Fibroblast of skin of back (primary cell): ENCODE data around the gene MSANTD1.
A peak's percentile ranks its signal among the peaks of the same experiment; 100 is the strongest.

Source experiments
- DNase-seq: peaks from one replicate; pipeline ENCODE4 v3.0.0-alpha.2; 2013

The MSANTD1 gene

DNA sequence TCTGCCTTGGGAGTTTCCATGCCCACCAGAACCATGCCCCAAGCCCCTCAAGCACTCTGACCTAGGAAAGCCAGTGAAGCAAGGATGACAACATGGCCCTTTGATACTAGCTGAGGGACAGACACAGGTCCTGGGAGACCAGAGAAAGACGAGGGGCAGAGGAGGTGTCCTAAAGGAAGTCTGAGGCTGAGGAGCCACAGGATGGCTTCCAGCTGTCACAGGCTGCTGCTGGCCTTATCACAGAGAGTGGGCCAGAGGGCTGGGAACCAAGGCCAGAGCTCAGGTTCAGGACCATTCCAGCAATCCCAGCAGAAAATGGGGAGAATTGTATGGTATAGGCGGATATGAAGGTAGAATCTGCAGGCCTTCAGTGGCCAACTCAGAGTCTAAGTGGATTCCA lies 31.7 kb upstream of the MSANTD1 start:
- no peak for DNase-seq

DNA sequence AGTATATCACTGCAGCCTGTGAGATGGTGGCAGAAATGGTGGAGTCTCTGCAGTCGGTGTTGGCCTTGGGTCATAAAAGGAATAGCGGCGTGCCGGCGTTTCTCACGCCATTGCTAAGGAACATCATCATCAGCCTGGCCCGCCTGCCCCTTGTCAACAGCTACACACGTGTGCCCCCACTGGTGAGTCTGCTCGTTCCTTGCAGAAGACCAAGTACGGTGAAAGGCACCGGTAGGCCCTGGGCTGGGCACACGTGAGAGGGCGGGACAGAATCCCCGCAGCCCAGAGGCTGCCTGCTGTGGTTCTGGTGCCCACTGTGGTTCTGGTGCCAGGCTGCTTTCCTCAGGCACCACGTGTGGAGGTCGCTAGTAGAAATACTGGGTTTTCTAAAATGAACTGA lies 31.2 kb upstream of the MSANTD1 start:
- no peak for DNase-seq

DNA sequence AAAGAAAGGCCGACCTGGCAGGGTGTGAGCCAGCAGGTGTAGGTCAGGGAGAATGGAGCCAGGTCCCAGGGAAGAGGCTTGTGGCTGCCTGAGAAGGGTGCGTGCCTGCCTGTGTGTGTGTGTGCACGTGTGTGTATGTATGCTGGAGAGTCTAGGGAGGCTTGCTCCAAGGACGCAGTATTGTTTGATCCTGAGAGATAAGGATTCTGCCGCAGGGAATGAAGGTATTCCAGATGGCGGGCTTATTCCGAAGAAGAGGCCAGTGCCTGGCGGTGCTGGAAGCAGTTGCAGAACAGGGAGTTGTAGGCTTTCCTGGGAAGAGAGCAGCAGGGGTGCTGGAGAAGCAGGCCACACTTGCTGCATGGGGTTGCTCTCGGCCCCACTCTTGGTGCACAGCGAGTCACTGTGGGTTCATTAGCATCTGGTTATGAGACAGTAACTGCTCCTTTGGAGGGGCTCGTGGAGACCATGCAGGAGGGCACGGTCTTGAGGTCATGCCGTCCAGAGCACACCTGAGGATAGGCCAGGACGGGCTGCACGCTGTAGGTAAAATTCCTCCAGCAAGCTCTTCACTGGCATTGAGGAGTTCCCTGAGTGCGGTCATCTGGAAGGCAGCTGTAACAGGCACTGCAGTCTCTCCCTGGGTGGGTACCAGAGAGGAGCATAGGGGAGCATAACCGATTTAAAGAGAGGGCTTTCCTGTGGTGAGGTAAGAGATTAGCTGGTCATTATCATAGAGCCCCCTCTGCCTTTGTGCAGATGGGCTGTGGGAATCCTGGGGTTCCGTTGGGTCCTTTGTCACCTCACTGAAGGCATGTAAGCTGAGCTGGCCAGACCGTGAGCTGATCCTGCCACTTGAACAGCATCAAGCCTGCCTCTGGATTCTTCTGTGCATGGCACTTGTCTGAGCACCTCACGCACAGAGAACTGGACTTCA lies 29.9 kb upstream of the MSANTD1 start:
- no peak for DNase-seq

DNA sequence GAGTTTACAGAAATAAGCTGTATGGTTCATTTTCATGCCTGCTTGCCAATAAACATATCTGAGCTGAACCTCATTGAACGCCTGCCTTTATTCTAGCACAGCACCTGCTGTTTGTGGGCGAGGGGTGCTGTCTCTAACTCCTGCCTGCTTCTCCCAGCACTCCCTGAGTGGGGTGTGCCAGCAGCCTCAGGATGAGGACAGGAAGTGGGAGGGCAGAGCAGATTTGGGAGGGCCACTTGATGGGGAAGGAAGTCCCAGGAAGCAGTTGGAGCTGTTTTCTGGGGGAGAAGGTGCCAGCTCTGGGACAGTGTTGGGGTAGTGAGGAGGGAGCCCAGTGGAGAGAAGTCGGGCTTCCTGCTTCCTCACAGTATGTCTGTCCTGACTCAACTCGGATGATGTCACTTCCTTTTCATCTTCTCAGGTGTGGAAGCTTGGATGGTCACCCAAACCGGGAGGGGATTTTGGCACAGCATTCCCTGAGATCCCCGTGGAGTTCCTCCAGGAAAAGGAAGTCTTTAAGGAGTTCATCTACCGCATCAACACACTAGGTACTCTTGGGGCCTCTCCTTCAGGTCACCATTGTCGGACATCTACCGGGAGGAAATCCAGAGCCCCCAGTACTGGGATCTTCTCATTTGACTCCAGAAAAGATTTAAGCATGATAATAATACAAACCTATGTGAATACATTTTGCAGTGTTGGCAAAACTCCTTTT lies 29.0 kb upstream of the MSANTD1 start:
- DNase-seq: no peak

DNA sequence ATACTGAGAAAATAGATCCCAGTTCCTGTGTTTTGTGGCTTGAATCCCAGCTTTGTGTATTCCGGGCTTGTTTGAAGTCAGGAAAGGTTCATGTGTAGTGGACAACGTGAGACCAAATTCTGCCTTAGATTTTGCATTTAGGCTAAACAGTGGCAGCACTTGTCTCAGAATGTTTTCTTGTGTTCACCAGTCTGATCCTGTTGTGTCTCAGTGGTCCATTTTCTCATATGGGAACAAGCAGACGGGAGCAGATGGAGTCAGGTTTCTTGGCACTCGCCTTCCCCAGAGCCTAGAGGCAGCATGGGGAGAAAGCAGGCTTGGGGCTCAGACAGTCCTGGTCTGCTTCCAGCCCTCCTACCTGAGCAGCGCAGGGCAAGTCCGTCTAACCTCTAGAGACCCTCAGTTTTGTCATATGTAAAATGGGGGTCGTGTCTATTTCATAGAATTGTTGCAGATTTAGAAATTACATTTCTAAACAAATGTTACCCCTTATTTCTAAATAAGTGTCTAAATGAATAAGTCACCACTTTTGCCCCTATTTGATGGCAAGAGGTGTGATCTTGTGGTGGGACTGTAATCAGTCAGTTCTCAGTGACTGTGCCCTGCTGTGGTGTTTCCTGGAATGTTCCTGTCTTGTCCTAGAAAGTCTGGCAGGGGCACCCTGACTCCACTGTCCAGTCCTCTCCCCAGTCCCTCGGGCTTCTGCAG lies 28.3 kb upstream of the MSANTD1 start:
- no peak for DNase-seq

DNA sequence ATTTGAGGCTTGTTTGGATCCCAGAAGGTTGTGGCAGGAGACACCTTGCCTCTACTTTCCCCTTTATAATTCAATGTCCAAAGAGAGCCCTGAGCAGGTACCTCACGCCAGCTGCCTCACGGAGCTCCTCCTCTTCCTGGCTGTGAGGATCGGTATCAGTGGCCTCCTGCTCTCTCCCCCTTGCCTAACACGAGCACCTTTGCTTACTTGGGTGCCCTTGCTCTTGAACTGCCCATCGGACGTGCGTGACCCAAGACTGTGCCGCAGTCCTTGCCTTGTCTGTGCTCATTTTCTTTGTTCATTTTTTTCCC lies 27.8 kb upstream of the MSANTD1 start:
- DNase-seq: no peak

DNA sequence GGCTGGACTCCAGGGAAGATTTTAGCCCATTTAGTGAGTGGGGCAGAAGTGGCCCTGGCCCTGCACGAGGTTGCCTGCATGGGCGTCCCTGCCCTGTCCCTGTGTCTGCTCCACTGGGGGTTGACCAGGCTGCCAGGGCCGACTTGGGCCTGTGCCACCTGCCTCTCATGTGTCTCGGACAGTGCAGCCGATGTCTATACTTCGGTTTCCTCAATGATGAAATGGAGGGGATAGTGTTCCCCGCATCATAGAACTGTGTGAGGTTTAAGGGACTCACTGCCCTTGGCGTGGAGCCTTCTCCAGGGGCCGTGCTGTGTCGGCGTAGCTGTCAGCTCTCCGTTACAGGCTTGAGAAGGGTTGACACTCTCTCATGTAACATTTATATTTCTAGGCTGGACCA lies 27.0 kb upstream of the MSANTD1 start:
- no peak for DNase-seq

DNA sequence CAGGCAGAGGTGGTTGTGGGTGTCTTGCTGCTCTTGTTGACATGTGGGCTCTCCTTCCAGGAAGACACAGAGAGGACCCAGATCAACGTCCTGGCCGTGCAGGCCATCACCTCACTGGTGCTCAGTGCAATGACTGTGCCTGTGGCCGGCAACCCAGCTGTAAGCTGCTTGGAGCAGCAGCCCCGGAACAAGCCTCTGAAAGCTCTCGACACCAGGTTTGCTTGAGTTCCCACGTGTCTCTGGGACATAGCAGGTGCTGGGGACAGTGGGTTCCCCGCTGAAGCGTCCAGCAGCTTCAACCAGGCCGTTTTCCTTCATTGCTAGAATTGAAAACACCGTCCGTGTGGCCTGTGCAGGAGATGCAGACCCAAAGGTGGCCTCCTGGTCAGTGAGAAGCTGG lies 25.6 kb upstream of the MSANTD1 start:
- no peak for DNase-seq

DNA sequence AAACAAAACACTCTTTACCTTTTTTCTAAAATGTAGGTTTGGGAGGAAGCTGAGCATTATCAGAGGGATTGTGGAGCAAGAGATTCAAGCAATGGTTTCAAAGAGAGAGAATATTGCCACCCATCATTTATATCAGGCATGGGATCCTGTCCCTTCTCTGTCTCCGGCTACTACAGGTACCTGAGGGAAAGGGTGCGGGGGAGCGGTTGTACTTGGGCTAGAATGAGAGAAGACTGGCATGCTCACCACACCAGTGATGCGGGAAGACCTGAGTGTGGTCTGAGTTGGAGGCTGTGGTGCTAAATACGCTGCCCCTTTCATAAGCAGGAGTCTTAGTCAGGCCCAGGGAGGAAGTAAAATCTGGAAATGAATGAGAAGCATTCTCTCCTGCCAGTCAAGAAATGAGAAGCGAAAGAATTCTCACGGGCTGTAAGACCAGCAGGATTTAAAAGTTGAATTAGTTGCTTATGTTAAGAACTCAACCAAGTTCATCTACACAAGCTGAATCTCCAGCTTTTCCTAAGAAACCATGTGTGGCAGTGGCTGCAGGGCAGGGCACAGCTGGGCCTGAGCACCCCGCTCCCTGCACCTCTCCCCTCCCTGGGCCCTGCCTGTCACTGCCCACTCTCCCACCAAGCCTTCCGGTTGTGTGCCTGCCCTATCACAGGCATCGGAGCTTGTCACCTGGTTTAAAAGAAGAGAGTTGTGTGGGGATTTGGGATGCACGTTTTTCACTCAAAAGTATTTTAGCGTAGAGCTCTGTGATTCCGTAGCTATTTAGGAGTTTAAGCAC lies 24.8 kb upstream of the MSANTD1 start:
- no peak for DNase-seq

DNA sequence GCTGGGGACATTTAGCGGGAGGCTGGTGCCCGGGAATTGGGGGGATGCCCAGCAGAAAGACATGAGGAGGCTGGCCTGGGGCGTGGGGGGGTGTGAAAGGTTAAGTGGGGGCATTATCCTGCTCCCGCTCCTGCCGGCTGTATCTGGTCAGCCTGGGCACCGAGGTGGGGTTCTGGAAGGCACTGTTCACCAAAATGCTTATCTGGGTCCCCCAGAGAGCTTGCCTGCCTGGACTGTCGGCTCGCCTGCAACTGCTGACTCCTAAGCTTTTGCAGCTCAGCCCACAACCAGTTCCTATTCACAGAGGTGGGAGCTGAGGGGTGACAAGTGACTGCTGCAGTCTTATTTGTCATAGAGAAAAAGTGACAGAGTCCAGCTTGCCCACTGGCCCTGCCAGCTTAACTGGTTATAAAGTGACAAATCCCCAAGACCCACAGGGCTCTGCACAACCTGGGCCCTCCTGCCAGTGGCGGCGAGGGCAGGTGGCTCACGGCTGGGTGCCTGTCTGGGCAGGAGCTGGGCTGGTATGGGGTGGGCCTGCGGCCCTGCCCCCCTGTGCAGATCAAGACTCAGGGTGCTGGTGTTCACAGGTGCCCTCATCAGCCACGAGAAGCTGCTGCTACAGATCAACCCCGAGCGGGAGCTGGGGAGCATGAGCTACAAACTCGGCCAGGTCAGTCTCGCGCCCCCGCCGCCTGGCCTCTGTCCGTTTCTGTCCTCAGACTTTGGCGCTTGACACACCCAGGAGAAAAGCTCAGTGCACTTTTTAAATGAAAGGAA lies 23.7 kb upstream of the MSANTD1 start:
- DNase-seq: no peak

DNA sequence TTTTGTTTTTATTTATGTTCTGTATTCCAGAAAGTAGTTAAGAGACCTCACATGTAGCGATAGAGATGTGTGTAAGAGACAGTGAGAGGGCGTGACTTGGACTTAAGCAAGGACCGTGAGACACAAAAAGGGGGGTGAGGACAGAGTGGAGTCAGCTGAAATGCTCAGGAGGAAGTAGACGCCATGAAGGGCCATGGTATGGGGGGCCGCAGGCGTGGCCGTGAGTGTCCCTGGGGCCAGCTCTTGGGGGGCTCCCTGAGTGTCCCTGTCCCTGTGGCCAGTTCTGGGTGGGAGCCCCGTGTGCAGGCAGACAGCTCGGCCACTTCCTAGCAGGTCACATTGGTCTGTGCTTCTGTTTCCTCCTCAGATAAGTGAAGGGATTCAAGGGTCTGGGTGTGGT lies 23.0 kb upstream of the MSANTD1 start:
- no peak for DNase-seq

DNA sequence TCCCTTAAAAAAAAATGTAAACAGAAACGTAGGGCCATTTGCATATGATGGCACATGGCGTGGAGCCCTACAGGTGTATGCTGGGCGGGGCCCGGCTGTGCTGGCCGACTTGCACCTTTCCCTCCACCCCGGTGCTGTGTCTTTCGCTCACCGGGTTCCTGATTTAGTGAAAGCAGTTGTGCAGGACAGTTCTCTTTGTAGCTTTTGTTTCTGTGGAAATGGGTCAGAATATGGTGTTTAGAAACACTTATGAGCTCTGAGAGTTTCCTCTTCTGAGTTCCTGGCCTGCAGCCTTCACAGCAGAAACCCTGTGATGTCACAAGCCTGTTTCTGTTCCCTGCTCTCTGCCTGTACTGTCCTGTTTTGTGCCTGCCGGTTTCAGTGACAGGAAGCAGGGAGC lies 22.5 kb upstream of the MSANTD1 start:
- DNase-seq: no peak

DNA sequence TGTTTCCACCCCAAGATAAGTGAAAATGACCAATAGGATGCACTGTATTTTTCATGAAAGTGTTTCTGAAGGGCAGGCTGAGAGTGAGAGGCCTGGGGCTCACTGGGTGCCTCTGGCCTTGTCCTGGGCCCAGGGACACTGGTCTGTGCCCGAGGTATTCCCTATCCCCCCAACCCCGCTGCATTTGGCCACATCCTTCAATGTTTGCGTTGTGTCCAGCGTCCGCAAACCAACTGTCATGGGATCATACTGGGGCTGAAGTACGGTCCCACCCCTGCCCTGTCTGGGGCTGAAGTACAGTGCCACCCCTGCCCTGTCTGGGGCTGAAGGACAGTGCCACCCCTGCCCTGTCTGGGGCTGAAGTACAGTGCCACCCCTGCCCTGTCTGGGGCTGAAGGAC lies 22.0 kb upstream of the MSANTD1 start:
- no peak for DNase-seq

DNA sequence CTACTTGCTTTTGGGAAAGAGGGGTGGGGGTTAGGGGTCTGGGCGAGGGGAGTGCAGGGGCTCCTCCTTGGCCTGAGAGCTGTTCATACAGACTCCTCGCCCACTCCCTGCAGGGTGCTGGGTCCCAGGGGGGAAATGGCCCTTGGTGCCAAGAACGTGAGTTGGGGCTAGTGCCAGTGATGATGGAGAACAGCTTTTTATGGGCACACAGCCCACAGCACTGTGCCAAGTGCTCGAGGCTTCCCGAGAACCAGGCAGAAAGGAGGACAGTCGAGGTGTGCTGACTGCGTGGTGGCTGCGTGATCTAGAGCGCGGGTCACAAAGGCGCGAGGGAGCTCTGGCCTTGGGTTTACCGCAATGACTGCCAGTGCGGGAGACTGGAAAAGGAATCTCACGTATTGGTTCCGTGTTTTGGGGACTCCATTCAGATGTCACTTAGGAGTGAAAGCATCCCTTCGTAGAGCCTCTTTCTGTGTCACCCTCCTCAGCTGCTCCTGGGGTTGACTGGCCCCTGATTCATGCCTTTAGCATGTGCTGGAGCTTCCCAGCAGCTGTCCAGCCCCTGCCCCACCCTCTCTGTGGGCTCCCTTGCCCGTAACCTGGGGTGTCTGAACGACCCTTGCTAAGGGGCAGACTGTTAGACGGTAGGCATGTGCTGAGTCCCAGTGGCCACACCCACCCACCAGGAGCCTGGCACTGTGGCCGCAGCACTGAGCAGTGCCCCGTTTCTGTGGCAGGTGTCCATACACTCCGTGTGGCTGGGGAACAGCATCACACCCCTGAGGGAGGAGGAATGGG lies 20.9 kb upstream of the MSANTD1 start:
- DNase-seq: peak; percentile 11

DNA sequence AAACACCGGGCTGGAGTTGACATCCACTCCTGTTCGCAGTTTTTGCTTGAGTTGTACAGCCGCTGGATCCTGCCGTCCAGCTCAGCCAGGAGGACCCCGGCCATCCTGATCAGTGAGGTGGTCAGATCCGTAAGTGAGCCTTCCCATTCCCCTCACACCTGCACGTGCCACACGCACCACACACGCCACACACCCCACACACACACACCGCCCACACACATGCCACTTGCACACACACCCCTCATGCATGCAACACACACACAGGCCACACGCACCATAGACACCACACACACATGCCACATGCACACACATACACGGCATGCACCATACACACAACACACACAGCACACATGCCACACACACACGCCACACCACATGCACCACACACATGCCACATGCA lies 20.1 kb upstream of the MSANTD1 start:
- no peak for DNase-seq

DNA sequence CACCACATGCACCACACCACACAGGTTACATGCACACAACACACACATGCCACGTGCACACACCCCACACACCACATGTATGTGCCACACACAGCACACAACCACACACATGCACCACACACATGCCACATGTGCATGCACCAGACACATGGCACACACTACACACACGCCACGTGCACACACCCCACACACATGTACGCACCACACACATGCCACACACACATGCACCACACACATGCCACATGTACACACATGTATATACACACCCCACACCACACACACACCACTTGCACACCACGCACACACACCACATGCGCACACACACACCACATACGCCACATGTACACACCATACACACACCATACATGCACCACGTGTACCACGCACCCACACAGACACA lies 19.6 kb upstream of the MSANTD1 start:
- DNase-seq: no peak

DNA sequence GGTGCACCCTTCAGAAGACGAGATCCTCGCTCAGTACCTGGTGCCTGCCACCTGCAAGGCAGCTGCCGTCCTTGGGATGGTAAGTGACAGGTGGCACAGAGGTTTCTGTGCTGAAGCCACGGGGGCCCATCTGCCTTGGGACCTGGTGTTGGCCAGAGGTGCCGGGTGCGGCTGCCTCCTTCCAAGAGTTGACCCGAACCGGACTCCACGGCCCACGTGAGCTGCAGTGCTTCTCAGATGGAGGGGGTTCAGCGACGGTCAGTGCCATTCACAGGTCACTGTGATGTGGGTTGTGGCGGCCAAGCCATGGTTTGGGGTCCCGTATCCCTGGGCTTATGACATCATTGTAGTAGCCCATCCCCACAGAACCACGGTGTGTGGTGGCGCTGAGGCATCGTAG lies 19.0 kb upstream of the MSANTD1 start:
- no peak for DNase-seq

DNA sequence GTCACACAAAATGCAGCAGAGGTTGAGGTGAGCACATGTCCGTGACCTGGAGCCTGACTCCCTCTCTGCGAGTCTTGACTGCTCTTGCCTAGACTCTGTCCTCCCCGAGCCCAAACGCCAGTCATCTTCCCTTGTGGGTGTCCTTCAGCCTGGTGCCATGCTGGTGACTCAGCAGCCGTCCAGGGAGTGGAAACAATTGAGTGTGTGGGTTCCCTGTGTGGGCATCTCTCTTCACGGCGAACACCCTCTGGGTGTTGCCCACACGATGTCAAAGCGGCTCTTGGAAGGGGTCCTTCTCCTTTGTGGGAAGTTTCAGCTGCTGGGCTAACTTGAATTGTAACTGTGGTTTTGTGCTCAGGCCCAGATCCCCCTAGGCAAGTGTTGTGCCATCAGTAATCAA lies 17.5 kb upstream of the MSANTD1 start:
- DNase-seq: peak; percentile 20

DNA sequence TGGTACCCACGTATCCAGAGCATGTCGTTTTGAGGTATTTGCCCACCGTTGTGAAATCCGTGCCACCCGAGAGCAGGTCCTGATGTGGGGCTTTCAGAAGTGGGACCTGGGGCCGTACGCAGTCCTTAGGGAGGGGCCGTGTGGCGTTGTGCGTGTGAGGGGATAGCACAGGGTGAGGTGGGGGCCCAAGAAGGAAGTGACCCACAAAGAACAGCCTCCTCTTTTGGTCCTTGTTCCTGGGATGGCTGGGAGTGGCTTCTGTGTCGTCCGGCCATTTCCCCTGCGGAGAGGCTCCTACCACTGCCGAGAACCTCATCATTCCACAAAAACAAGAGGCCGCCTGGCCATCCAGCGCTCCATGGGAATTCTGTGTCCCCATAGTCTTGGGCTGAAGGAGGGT lies 17.0 kb upstream of the MSANTD1 start:
- DNase-seq: no peak

DNA sequence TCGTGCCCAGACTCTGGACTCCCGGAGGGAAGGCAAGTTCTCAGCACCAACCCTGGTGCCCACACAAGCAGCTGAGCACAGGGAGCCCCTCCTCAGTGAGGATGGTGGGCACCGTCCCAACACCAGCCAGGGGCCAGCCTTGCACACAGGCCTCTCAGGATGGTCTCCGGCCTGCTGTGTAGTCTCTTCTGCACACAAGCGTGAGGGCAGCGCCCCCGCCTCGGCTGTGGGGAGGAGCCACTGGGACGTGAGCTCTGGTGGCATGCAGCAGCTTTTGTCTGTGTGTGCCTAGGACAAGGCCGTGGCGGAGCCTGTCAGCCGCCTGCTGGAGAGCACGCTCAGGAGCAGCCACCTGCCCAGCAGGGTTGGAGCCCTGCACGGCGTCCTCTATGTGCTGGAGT lies 16.1 kb upstream of the MSANTD1 start:
- no peak for DNase-seq
